Mesenchymal stem cell (in vitro differentiated cells and primary cell): Measurements from ENCODE around the gene GRIK2.

Source experiments
- DNase-seq: peaks from one replicate; pipeline ENCODE4 v3.0.0-alpha.2; 2013
- H2AFZ ChIP-seq: one replicate; pipeline ENCODE4 v1.6.1; 2013; ENCODE audit warnings: low read depth, mild to moderate bottlenecking, control low read depth, inconsistent platforms, low read length, moderate library complexity
- H2AK5ac ChIP-seq: 2 replicates; pipeline ENCODE4 v1.6.1; 2013; ENCODE audit warnings: low read length, moderate library complexity, mild to moderate bottlenecking, inconsistent platforms; ENCODE audit not compliant: severe bottlenecking
- H2BK120ac ChIP-seq: one replicate; pipeline ENCODE4 v1.6.1; 2013; ENCODE audit warnings: low read depth, mild to moderate bottlenecking, inconsistent platforms, low read length, moderate library complexity
- H2BK12ac ChIP-seq, 2 experiments: one replicate each; pipeline ENCODE4 v1.6.1; 2013; ENCODE audit warnings: inconsistent platforms in 2 of 2, low read length in 2 of 2, mild to moderate bottlenecking in 2 of 2, moderate library complexity in 2 of 2, control low read depth in 1 of 2
- H2BK15ac ChIP-seq: one replicate; pipeline ENCODE4 v1.6.1; 2013; ENCODE audit warnings: mild to moderate bottlenecking, low read depth, inconsistent platforms; ENCODE audit not compliant: poor library complexity, severe bottlenecking
- H2BK5ac ChIP-seq: 2 replicates; pipeline ENCODE4 v1.6.1; 2013; ENCODE audit warnings: low read depth, mild to moderate bottlenecking, low read length, control low read depth, inconsistent platforms; ENCODE audit not compliant: poor library complexity, severe bottlenecking
- H3K14ac ChIP-seq, 2 experiments: one replicate each; pipeline ENCODE4 v1.6.1; 2013; ENCODE audit warnings: inconsistent platforms in 2 of 2, low read length in 2 of 2, control low read depth in 1 of 2, mild to moderate bottlenecking in 1 of 2, moderate library complexity in 1 of 2
- H3K18ac ChIP-seq, 2 experiments: one replicate each; pipeline ENCODE4 v1.6.1; 2013; ENCODE audit warnings: inconsistent platforms in 2 of 2, low read length in 2 of 2, control low read depth in 1 of 2, low read depth in 1 of 2, mild to moderate bottlenecking in 1 of 2
- H3K23ac ChIP-seq, 2 experiments: one replicate each; pipeline ENCODE4 v1.6.1; 2013; ENCODE audit warnings: inconsistent platforms in 2 of 2, low read length in 2 of 2, mild to moderate bottlenecking in 2 of 2, moderate library complexity in 2 of 2, control low read depth in 1 of 2
- H3K27ac ChIP-seq: 2 replicates; pipeline ENCODE4 v1.5.1; 2013; ENCODE audit warnings: mild to moderate bottlenecking, moderate library complexity, low read length, control low read depth, inconsistent platforms; ENCODE audit not compliant: poor library complexity, severe bottlenecking
- H3K27me3 ChIP-seq, 2 experiments: 2 replicates each; pipeline versions ENCODE4 v1.6.1 to v1.7.0; 2013; ENCODE audit warnings: low read length in 2 of 2, mild to moderate bottlenecking in 2 of 2, moderate library complexity in 2 of 2, control low read depth in 1 of 2, inconsistent platforms in 1 of 2; ENCODE audit not compliant: control insufficient read depth in 1 of 2, insufficient read depth in 1 of 2
- H3K36me3 ChIP-seq, 2 experiments: 2 replicates each; pipeline versions ENCODE4 v1.6.1 to v1.7.0; 2013; ENCODE audit warnings: low read length in 2 of 2, control low read depth in 1 of 2, inconsistent platforms in 1 of 2, low read depth in 1 of 2, mild to moderate bottlenecking in 1 of 2; ENCODE audit not compliant: insufficient read depth in 2 of 2, control insufficient read depth in 1 of 2
- H3K4ac ChIP-seq, 2 experiments: one replicate each; pipeline ENCODE4 v1.6.1; 2013; ENCODE audit warnings: inconsistent platforms in 2 of 2, low read length in 2 of 2, mild to moderate bottlenecking in 2 of 2, moderate library complexity in 2 of 2, control low read depth in 1 of 2, low read depth in 1 of 2
- H3K4me1 ChIP-seq: 2 replicates; pipeline ENCODE4 v1.6.1; 2013; ENCODE audit warnings: low read depth, low read length, control low read depth; ENCODE audit not compliant: control insufficient read depth, insufficient read depth
- H3K4me2 ChIP-seq: 2 replicates; pipeline ENCODE4 v1.6.1; 2013; ENCODE audit warnings: low read length, mild to moderate bottlenecking, inconsistent platforms; ENCODE audit not compliant: poor library complexity, severe bottlenecking
- H3K4me3 ChIP-seq, 2 experiments: 2 replicates each; pipeline versions ENCODE4 v1.5.1 to v1.7.0; 2013; ENCODE audit warnings: low read length in 2 of 2, mild to moderate bottlenecking in 2 of 2, control low read depth in 1 of 2, low read depth in 1 of 2; ENCODE audit not compliant: insufficient read depth in 1 of 2
- H3K79me1 ChIP-seq: replicated peaks from 2 replicates; pipeline ENCODE4 v1.6.1; 2013; ENCODE audit warnings: mild to moderate bottlenecking, control low read depth, low read length, inconsistent platforms; ENCODE audit not compliant: poor library complexity, severe bottlenecking
- H3K9ac ChIP-seq: 2 replicates; pipeline ENCODE4 v1.7.0; 2013; ENCODE audit warnings: mild to moderate bottlenecking, low read length, moderate library complexity
- H3K9me3 ChIP-seq: 2 replicates; pipeline ENCODE4 v1.7.0; 2013; ENCODE audit warnings: mild to moderate bottlenecking, low read length; ENCODE audit not compliant: control insufficient read depth
- H4K8ac ChIP-seq: one replicate; pipeline ENCODE4 v1.6.1; 2013; ENCODE audit warnings: inconsistent platforms, mild to moderate bottlenecking, low read length, moderate library complexity
- H4K91ac ChIP-seq: one replicate; pipeline ENCODE4 v1.6.1; 2013; ENCODE audit warnings: mild to moderate bottlenecking, low read length, inconsistent platforms
- WGBS: methylation state at CpG from one replicate; pipeline ENCODE4 v1.1.7; 2013; ENCODE audit warnings: mixed read lengths; 5-methylcytosine and 5-hydroxymethylcytosine counted together

GRIK2 gene

DNA sequence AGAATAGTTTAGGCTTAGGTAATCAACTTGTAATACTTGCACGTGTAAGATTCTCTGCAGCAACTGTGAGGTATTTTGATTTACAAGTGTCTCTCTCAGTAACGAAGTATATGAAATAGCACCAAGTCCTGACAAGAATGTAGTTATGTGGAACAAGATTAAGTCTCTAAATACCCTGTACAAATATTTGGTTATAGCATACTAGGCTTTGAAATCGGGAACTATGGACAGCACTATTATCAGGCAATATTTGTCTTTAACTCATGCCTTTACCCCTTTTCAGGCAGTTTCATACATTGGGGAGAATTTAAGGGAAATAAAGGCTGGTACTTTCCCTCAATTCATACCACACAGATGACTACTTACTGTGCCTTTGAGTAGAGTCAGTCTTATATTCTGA, 93.2 kb downstream of the GRIK2 start:
- no peak overlapping the region for H3K23ac ChIP-seq
- H2BK12ac ChIP-seq = no peak overlapping the region
- no peak overlapping the region for H3K4ac ChIP-seq
- no peaks in the 10 kb centered on the region for H3K9me3 ChIP-seq
- no peak overlapping the region for H3K14ac ChIP-seq
- H2BK120ac ChIP-seq = no peak overlapping the region
- WGBS = no CpG with 5 or more reads among the region's 3 CpGs
- H2AFZ ChIP-seq = no peak overlapping the region
- no peak overlapping the region for H3K18ac ChIP-seq
- no peak overlapping the region for H2AK5ac ChIP-seq
- no peak overlapping the region for H3K9ac ChIP-seq
- no peaks in the 10 kb centered on the region for H3K4me1 ChIP-seq
- H3K4me2 ChIP-seq = no peak overlapping the region
- no peaks in the 10 kb centered on the region for H3K36me3 ChIP-seq
- no peak overlapping the region for H2BK15ac ChIP-seq
- H4K8ac ChIP-seq = no peak overlapping the region
- H2BK5ac ChIP-seq = no peak overlapping the region
- H3K27ac ChIP-seq = no peak overlapping the region
- no peak overlapping the region for H4K91ac ChIP-seq
- H3K4me3 ChIP-seq = no peak overlapping the region
- no peaks in the 10 kb centered on the region for H3K79me1 ChIP-seq
- H3K27me3 ChIP-seq = no peaks in the 10 kb centered on the region
- DNase-seq = no peak

DNA sequence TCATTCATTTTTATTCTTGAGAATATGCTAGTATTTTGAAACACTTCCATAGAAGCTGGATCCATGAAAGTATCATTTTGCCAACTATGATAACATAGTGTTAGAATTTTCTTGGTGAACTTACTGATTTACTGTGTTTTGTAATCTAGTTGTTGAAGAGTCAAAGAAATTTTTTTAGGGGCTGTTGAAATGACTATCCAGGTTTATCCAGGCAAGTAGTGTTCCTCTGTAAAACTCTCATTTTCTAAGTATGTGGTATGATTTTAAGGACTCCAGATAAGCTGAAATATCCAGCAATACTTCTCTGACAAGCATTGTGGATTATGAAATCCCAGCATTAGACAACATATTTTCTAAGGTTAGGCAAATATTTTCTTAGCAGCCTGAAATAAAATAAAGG, 95.9 kb downstream of the GRIK2 start:
- Histone ChIP-seq H3K9me3 (no peaks in the 10 kb centered on the region), H3K27me3 (no peaks in the 10 kb centered on the region), H3K9ac (no peak overlapping the region), H3K23ac (no peak overlapping the region), H3K4ac (no peak overlapping the region), H3K4me3 (no peak overlapping the region), H3K14ac (no peak overlapping the region), H2BK120ac (no peak overlapping the region), H3K27ac (no peak overlapping the region), H3K4me2 (no peak overlapping the region), H2AFZ (no peak overlapping the region), H3K4me1 (no peaks in the 10 kb centered on the region), H3K18ac (no peak overlapping the region), H2AK5ac (no peak overlapping the region), H3K79me1 (no peaks in the 10 kb centered on the region), H4K8ac (no peak overlapping the region), H3K36me3 (no peaks in the 10 kb centered on the region), H2BK15ac (no peak overlapping the region), H4K91ac (no peak overlapping the region), H2BK12ac (no peak overlapping the region), H2BK5ac (no peak overlapping the region)
- DNase-seq = no peak

DNA sequence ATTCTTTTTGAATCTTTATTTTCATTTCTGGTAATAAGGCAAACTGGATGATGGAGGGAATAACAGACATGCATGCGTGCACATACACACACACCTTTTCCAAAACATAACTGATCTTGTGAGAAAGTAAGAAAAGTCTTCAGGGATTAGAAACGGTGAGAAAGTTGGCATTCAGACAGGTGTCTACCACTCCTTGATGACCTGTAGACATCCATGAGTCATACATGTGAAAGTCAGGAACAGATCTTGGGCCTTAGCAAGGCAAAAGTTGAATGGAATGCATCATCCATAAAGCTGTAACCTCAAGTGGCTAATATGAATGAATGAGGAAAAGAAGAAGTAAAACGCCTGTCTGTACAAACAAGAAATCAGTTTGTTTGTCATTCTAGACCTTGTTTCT, 97.3 kb downstream of the GRIK2 start:
- no peak overlapping the region for H2AK5ac ChIP-seq
- no peaks in the 10 kb centered on the region for H3K79me1 ChIP-seq
- no peak overlapping the region for H3K27ac ChIP-seq
- no peak overlapping the region for H3K4me2 ChIP-seq
- H3K18ac ChIP-seq = no peak overlapping the region
- H2BK120ac ChIP-seq = no peak overlapping the region
- H3K9ac ChIP-seq = no peak overlapping the region
- H3K27me3 ChIP-seq = no peaks in the 10 kb centered on the region
- no peaks in the 10 kb centered on the region for H3K9me3 ChIP-seq
- H3K4me3 ChIP-seq = no peak overlapping the region
- DNase-seq = no peak
- H4K8ac ChIP-seq = no peak overlapping the region
- H3K36me3 ChIP-seq = no peaks in the 10 kb centered on the region
- H3K14ac ChIP-seq = no peak overlapping the region
- no peak overlapping the region for H2BK12ac ChIP-seq
- 88% methylated on average over 1 of the region's 3 CpGs for WGBS
- no peak overlapping the region for H4K91ac ChIP-seq
- no peak overlapping the region for H2BK5ac ChIP-seq
- no peak overlapping the region for H2AFZ ChIP-seq
- H3K4me1 ChIP-seq = no peaks in the 10 kb centered on the region
- H3K23ac ChIP-seq = no peak overlapping the region
- no peak overlapping the region for H2BK15ac ChIP-seq
- no peak overlapping the region for H3K4ac ChIP-seq

DNA sequence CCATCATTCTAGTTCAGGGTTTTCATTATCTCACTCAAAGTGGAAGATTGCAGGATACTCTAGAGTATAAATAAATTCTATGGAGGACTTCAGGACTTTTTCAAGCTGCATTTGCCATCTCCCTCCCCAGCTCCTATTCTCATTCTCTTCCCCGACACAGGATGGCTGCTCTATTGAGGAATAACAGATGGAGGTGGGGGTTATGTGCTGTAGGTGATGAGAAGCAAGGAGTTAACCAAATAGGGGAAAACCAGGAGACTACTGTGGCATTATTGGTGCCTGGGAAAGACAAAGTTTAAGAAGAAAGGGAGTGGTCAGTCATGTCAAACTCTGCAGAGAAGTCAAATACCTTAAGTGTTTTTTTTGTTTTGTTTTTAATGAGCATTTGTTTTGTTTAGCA, 109.3 kb downstream of the GRIK2 start:
- Histone ChIP-seq H3K36me3 (no peaks in the 10 kb centered on the region), H3K4me3 (no peak overlapping the region), H3K9me3 (no peaks in the 10 kb centered on the region), H2AK5ac (no peak overlapping the region), H2BK120ac (no peak overlapping the region), H3K79me1 (no peaks in the 10 kb centered on the region), H2BK15ac (no peak overlapping the region), H3K4me1 (no peaks in the 10 kb centered on the region), H2AFZ (no peak overlapping the region), H4K91ac (no peak overlapping the region), H3K18ac (no peak overlapping the region), H3K27ac (no peak overlapping the region), H3K27me3 (no peaks in the 10 kb centered on the region), H2BK12ac (no peak overlapping the region), H3K23ac (no peak overlapping the region), H2BK5ac (no peak overlapping the region), H3K14ac (no peak overlapping the region), H3K4me2 (no peak overlapping the region), H3K9ac (no peak overlapping the region), H3K4ac (no peak overlapping the region), H4K8ac (no peak overlapping the region)
- no peak for DNase-seq
- WGBS = 80% methylated on average over 1 of the region's 1 CpG
